Activated CD4-positive, alpha-beta T cell treated with anti-CD3 and anti-CD28 coated beads, Interleukin-2, Interleukin-6, amounts not matched to agents 100 ng/mL and 50 ng/mL, durations not matched to agents 16 hours and 8 hours (primary cell): Measurements from ENCODE around the gene SLC25A12.
A peak's percentile ranks its signal among the peaks of the same experiment; 100 is the strongest.
"Not testable (repeated sequence)": the region's sequence is repeated elsewhere in the genome, so short reads cannot be mapped to it uniquely, and the experiment has no call there.

Source experiments
- DNase-seq: peaks from one replicate; pipeline ENCODE4 v3.0.0-alpha.2; 2020

SLC25A12 gene

GRCh38 chr2:171788316-171788993 is 105.6 kb downstream of the SLC25A12 start:
- DNase-seq = no peak

- DNase-seq = no peak
Measured at GRCh38 chr2:171787333-171788072, 106.5 kb downstream of the SLC25A12 start.

GRCh38 chr2:171785450-171785849 is 108.6 kb downstream of the SLC25A12 start:
- no peak for DNase-seq

GRCh38 chr2:171778515-171778914 is 115.5 kb downstream of the SLC25A12 start:
- DNase-seq = no peak

GRCh38 chr2:171774581-171774980 is 119.5 kb downstream of the SLC25A12 start:
- not testable (repeated sequence) for DNase-seq

GRCh38 chr2:171772373-171772772 is 121.7 kb downstream of the SLC25A12 start:
- DNase-seq = no peak

- no peak for DNase-seq
Measured at GRCh38 chr2:171771463-171771862, 122.6 kb downstream of the SLC25A12 start.

- DNase-seq = no peak
Measured at GRCh38 chr2:171763602-171764001, 130.4 kb downstream of the SLC25A12 start.

GRCh38 chr2:171762879-171763573 is 131.0 kb downstream of the SLC25A12 start:
- DNase-seq = no peak

- not testable (repeated sequence) for DNase-seq
Measured at GRCh38 chr2:171761176-171761575, 132.9 kb downstream of the SLC25A12 start.

- not testable (repeated sequence) for DNase-seq
Measured at GRCh38 chr2:171758762-171759161, 135.3 kb downstream of the SLC25A12 start.

GRCh38 chr2:171754254-171754939 is 139.6 kb downstream of the SLC25A12 start:
- DNase-seq = no peak

GRCh38 chr2:171747371-171747770 is 146.7 kb downstream of the SLC25A12 start:
- no peak for DNase-seq

- no peak for DNase-seq
Measured at GRCh38 chr2:171745806-171746205, 148.2 kb downstream of the SLC25A12 start.

GRCh38 chr2:171745141-171745540 is 148.9 kb downstream of the SLC25A12 start:
- peak; percentile 36 for DNase-seq

- no peak for DNase-seq
Measured at GRCh38 chr2:171742760-171743159, 151.3 kb downstream of the SLC25A12 start.

- DNase-seq = no peak
Measured at GRCh38 chr2:171741189-171741588, 152.9 kb downstream of the SLC25A12 start.

- no peak for DNase-seq
Measured at GRCh38 chr2:171735991-171736710, 157.9 kb downstream of the SLC25A12 start.
